Measurements from ENCODE around the gene TRIM44.

GRCh38 chr11:35845860-35846259 lies 183.3 kb downstream of the TRIM44 start:
- TF ChIP-seq POLR2AphosphoS5 (IDR thresholded peaks at IDR 0.05) (no peak), CTCF (IDR thresholded peaks at IDR 0.05) (no peak), POLR2A (IDR thresholded peaks at IDR 0.05) (no peak), EP300 (IDR thresholded peaks at IDR 0.05) (no peak)
